Astrocyte (in vitro differentiated cells and primary cell): ENCODE data around the gene CLIC6. TPM values are rescaled to one million over a fixed set of nuclear protein-coding genes. Genes with fewer than 3 reads are reported as not detected.

Experiments
- DNase-seq: peaks from one replicate; pipeline ENCODE4 v3.0.0-alpha.2; 2010; ENCODE audit warnings: low read depth
- FAIRE-seq: peaks from 2 replicates; lab custom pipeline; 2011; peaks lifted over from hg19 to GRCh38; lab: Jason Lieb, UNC
- H2AFZ ChIP-seq: 2 replicates; pipeline ENCODE4 v1.6.0; 2012; ENCODE audit warnings: low read depth, low read length, inconsistent platforms
- H3K27ac ChIP-seq: 2 replicates; pipeline ENCODE4 v1.5.1; 2011; ENCODE audit warnings: low read depth, low read length, inconsistent platforms
- H3K27me3 ChIP-seq: 2 replicates; pipeline ENCODE4 v1.6.0; 2011; ENCODE audit warnings: low read length, inconsistent platforms; ENCODE audit not compliant: insufficient read depth
- H3K36me3 ChIP-seq: 2 replicates; pipeline ENCODE4 v1.5.1; 2011; ENCODE audit warnings: low read length, inconsistent platforms; ENCODE audit not compliant: insufficient read depth
- H3K4me1 ChIP-seq: 2 replicates; pipeline ENCODE4 v1.5.1; 2011; ENCODE audit warnings: low read length, inconsistent platforms; ENCODE audit not compliant: insufficient read depth
- H3K4me2 ChIP-seq: 2 replicates; pipeline ENCODE4 v1.6.0; 2012; ENCODE audit warnings: low read length, inconsistent platforms
- H3K4me3 ChIP-seq: 2 replicates; pipeline ENCODE4 v1.5.1; 2011; ENCODE audit warnings: low read depth, mild to moderate bottlenecking, low read length, inconsistent platforms; ENCODE audit not compliant: insufficient read depth
- H3K79me2 ChIP-seq: 2 replicates; pipeline ENCODE4 v1.6.0; 2012; ENCODE audit warnings: mild to moderate bottlenecking, low read length, inconsistent platforms; ENCODE audit not compliant: insufficient read depth
- H3K9ac ChIP-seq: 2 replicates; pipeline ENCODE4 v1.6.0; 2012; ENCODE audit warnings: mild to moderate bottlenecking, low read length, inconsistent platforms
- H3K9me3 ChIP-seq: 2 replicates; pipeline ENCODE4 v1.5.1; 2012; ENCODE audit warnings: low read depth, mild to moderate bottlenecking, low read length, inconsistent platforms; ENCODE audit not compliant: insufficient read depth
- H4K20me1 ChIP-seq: 2 replicates; pipeline ENCODE4 v1.6.0; 2012; ENCODE audit warnings: low read length, inconsistent platforms; ENCODE audit not compliant: insufficient read depth
- H3K27ac Mint-ChIP-seq: one replicate; pipeline ENCODE4 v1.8.0; 2021; ENCODE audit warnings: mild to moderate bottlenecking, mixed read lengths; ENCODE audit not compliant: unreplicated experiment
- H3K27me3 Mint-ChIP-seq: one replicate; pipeline ENCODE4 v1.8.0; 2021; ENCODE audit warnings: low read depth, mixed read lengths; ENCODE audit not compliant: unreplicated experiment
- H3K36me3 Mint-ChIP-seq: one replicate; pipeline ENCODE4 v1.8.0; 2021; ENCODE audit warnings: low read depth, mixed read lengths; ENCODE audit not compliant: unreplicated experiment
- H3K4me1 Mint-ChIP-seq: one replicate; pipeline ENCODE4 v1.8.0; 2021; ENCODE audit warnings: low read depth, mixed read lengths; ENCODE audit not compliant: unreplicated experiment
- H3K4me3 Mint-ChIP-seq: one replicate; pipeline ENCODE4 v1.8.0; 2021; ENCODE audit warnings: mild to moderate bottlenecking, moderate library complexity, mixed read lengths; ENCODE audit not compliant: unreplicated experiment
- H3K9me3 Mint-ChIP-seq: one replicate; pipeline ENCODE4 v1.8.0; 2021; ENCODE audit warnings: mild to moderate bottlenecking, mixed read lengths; ENCODE audit not compliant: unreplicated experiment
- EZH2 ChIP-seq: IDR thresholded peaks from 2 replicates; pipeline ENCODE4 v1.6.1; 2012; ENCODE audit warnings: mild to moderate bottlenecking, low read length, inconsistent platforms; ENCODE audit not compliant: insufficient read depth
- total RNA-seq: library from RNA; stranded (reverse); gene quantifications from 2 replicates; pipeline ENCODE4 v1.2.1, GENCODE V29; 2021
- TF ChIP-seq, protein P1 (sequence below): IDR thresholded peaks from 2 replicates; pipeline ENCODE4 v1.5.1; 2011; ENCODE audit warnings: low read depth, mild to moderate bottlenecking, inconsistent platforms, low read length, moderate library complexity; ENCODE audit not compliant: insufficient read depth

Gene CLIC6
- total RNA-seq, 1 donor from 2014 or later, result 0.30 TPM

GRCh38 chr21:34693192-34693810 is 24.5 kb downstream of the CLIC6 start:
- H3K4me1 Mint-ChIP-seq, result peaks cover 11% of the 10 kb centered on the region
- Histone ChIP-seq H4K20me1 (no peaks in the 10 kb centered on the region), H3K9me3 (no peaks in the 10 kb centered on the region), H3K9ac (no peak overlapping the region), H3K27ac (no peak overlapping the region), H3K4me2 (no peak overlapping the region), H2AFZ (no peak overlapping the region), H3K27me3 (peaks cover 36% of the 10 kb centered on the region), H3K4me3 (no peak overlapping the region), H3K4me1 (no peaks in the 10 kb centered on the region), H3K36me3 (no peaks in the 10 kb centered on the region), H3K79me2 (no peaks in the 10 kb centered on the region)
- peaks cover 13% of the 10 kb centered on the region for H3K27me3 Mint-ChIP-seq
- TF ChIP-seq, protein P1, sequence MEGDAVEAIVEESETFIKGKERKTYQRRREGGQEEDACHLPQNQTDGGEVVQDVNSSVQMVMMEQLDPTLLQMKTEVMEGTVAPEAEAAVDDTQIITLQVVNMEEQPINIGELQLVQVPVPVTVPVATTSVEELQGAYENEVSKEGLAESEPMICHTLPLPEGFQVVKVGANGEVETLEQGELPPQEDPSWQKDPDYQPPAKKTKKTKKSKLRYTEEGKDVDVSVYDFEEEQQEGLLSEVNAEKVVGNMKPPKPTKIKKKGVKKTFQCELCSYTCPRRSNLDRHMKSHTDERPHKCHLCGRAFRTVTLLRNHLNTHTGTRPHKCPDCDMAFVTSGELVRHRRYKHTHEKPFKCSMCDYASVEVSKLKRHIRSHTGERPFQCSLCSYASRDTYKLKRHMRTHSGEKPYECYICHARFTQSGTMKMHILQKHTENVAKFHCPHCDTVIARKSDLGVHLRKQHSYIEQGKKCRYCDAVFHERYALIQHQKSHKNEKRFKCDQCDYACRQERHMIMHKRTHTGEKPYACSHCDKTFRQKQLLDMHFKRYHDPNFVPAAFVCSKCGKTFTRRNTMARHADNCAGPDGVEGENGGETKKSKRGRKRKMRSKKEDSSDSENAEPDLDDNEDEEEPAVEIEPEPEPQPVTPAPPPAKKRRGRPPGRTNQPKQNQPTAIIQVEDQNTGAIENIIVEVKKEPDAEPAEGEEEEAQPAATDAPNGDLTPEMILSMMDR, result peak; percentile 98
- TF ChIP-seq EZH2, result no peak
- H3K36me3 Mint-ChIP-seq, result no peaks in the 10 kb centered on the region
- no peak overlapping the region for H3K4me3 Mint-ChIP-seq
- H3K9me3 Mint-ChIP-seq, result peaks cover 6% of the 10 kb centered on the region
- FAIRE-seq, result no peak
- peak; percentile 63 for DNase-seq
- no peak overlapping the region for H3K27ac Mint-ChIP-seq

GRCh38 chr21:34695434-34695833 is 26.6 kb downstream of the CLIC6 start:
- no peak for TF ChIP-seq EZH2
- Mint-ChIP-seq H3K4me1 (peaks cover 13% of the 10 kb centered on the region), H3K9me3 (peaks cover 8% of the 10 kb centered on the region), H3K27ac (no peak overlapping the region), H3K36me3 (no peaks in the 10 kb centered on the region), H3K4me3 (no peak overlapping the region), H3K27me3 (peaks cover 7% of the 10 kb centered on the region)
- Histone ChIP-seq H3K4me2 (no peak overlapping the region), H3K36me3 (no peaks in the 10 kb centered on the region), H3K27me3 (peaks cover 24% of the 10 kb centered on the region), H4K20me1 (no peaks in the 10 kb centered on the region), H3K9me3 (no peaks in the 10 kb centered on the region), H2AFZ (no peak overlapping the region), H3K4me1 (no peaks in the 10 kb centered on the region), H3K79me2 (no peaks in the 10 kb centered on the region), H3K4me3 (no peak overlapping the region), H3K9ac (no peak overlapping the region), H3K27ac (no peak overlapping the region)
- FAIRE-seq, result no peak
- no peak for DNase-seq

DNA sequence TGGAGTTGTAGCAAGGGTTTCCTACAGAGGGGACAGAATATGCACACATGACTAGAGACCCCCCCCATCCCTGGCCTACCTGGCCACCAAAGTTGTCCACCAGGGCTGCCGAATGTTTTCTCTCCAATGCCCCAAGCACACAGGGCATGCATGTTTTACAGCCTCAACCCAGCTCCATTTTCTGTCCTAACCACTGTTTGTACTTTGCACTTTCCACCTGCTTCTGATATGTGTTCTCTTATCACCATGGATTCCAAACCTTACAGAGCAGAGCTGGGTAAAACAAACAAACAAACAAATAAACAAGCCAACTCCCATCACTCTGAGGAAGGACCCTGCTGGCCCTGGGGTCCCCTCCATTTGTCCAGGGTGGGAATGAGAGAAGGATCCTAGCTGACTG is 27.3 kb downstream of the CLIC6 start:
- DNase-seq (no peak), FAIRE-seq (no peak)
- no peaks in the 10 kb centered on the region for H3K9me3 ChIP-seq
- Mint-ChIP-seq H3K27ac (no peak overlapping the region), H3K9me3 (peaks cover 8% of the 10 kb centered on the region), H3K27me3 (peaks cover 7% of the 10 kb centered on the region), H3K4me1 (peaks cover 13% of the 10 kb centered on the region), H3K36me3 (no peaks in the 10 kb centered on the region), H3K4me3 (no peak overlapping the region)
- no peaks in the 10 kb centered on the region for H4K20me1 ChIP-seq
- H2AFZ ChIP-seq, result no peak overlapping the region
- no peaks in the 10 kb centered on the region for H3K4me1 ChIP-seq
- no peaks in the 10 kb centered on the region for H3K79me2 ChIP-seq
- TF ChIP-seq EZH2, result no peak
- TF ChIP-seq, protein P1, result no peak
- H3K27ac ChIP-seq, result no peak overlapping the region
- H3K9ac ChIP-seq, result no peak overlapping the region
- H3K4me3 ChIP-seq, result no peak overlapping the region
- no peaks in the 10 kb centered on the region for H3K36me3 ChIP-seq
- no peak overlapping the region for H3K4me2 ChIP-seq
- peaks cover 18% of the 10 kb centered on the region for H3K27me3 ChIP-seq
